Hepatocyte (in vitro differentiated cells): ENCODE results near the gene AP5Z1.

Experiments
- EZH2 ChIP-seq: fragments of 200-600 bp; sonication (generic); IDR thresholded peaks from 2 replicates; pipeline ENCODE4 v1.6.1; 2016; ENCODE audit warnings: antibody characterized with exemption, mild to moderate bottlenecking, borderline replicate concordance
- TF ChIP-seq, protein P1 (sequence below): fragments of 200-600 bp; sonication (generic); IDR thresholded peaks from 2 replicates; pipeline ENCODE4 v1.5.1; 2016; ENCODE audit warnings: antibody characterized with exemption, mild to moderate bottlenecking; ENCODE audit not compliant: poor library complexity

DNA sequence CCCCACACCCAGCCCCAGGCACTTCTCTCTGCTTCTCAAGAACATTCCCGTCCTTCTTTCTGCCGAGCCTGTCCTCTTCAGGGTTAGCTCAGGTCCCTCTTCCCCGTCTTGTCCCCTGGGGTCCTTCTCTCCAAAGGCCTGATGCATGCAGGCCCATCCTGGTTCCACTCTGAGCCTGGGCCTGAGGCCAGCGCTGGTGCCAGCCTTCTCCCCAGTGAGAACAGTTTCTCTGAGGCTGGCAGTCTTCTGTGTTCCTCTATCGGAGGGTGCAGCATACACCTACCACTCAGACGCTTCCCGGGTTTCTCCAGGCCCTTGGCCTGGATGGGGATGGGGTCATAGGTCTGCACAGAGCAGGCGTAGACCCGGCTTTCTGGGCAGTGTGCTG, 14.6 kb downstream of the AP5Z1 start:
- TF ChIP-seq, protein P1, sequence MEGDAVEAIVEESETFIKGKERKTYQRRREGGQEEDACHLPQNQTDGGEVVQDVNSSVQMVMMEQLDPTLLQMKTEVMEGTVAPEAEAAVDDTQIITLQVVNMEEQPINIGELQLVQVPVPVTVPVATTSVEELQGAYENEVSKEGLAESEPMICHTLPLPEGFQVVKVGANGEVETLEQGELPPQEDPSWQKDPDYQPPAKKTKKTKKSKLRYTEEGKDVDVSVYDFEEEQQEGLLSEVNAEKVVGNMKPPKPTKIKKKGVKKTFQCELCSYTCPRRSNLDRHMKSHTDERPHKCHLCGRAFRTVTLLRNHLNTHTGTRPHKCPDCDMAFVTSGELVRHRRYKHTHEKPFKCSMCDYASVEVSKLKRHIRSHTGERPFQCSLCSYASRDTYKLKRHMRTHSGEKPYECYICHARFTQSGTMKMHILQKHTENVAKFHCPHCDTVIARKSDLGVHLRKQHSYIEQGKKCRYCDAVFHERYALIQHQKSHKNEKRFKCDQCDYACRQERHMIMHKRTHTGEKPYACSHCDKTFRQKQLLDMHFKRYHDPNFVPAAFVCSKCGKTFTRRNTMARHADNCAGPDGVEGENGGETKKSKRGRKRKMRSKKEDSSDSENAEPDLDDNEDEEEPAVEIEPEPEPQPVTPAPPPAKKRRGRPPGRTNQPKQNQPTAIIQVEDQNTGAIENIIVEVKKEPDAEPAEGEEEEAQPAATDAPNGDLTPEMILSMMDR: no peak
- TF ChIP-seq EZH2: no peak
